Medulla oblongata (tissue), 1 donor: ENCODE data around the gene UBL5.
A peak's percentile ranks its signal among the peaks of the same experiment; 100 is the strongest.
"Not testable (repeated sequence)": the region's sequence is repeated elsewhere in the genome, so short reads cannot be mapped to it uniquely, and the experiment has no call there.

Source experiments
- DNase-seq: peaks from one replicate; pipeline ENCODE4 v3.0.0-alpha.2; 2015; ENCODE audit errors: extremely low spot score

The UBL5 gene

GRCh38 chr19:9811139-9811538 is 16.6 kb upstream of the UBL5 start:
- no peak for DNase-seq

GRCh38 chr19:9818175-9818733 is 9.5 kb upstream of the UBL5 start:
- DNase-seq = no peak

- DNase-seq = peak; percentile 100
These were observed 8.8 kb upstream of the UBL5 start, which contains the start of gene FBXL12 for GRCh38 chr19:9818734-9819595. FBXL12 (minus strand) TSS chr19:9819079; CDS start chr19:9818813, 266 bp downstream.

GRCh38 chr19:9819596-9819909 is 8.2 kb upstream of the UBL5 start:
- DNase-seq = no peak

GRCh38 chr19:9820034-9820433 is 7.7 kb upstream of the UBL5 start:
- DNase-seq = not testable (repeated sequence)

GRCh38 chr19:9823816-9824215 is 3.9 kb upstream of the UBL5 start:
- DNase-seq = no peak

GRCh38 chr19:9828551-9829063 is 889 bp downstream of the UBL5 start:
- DNase-seq = no peak

GRCh38 chr19:9834307-9834725 is 6.6 kb downstream of the UBL5 start:
- DNase-seq = no peak

GRCh38 chr19:9834726-9835506 is 7.2 kb downstream of the UBL5 start, which contains the start of gene PIN1:
PIN1 (plus strand) TSS chr19:9835318; CDS start chr19:9835345, 27 bp downstream.
- DNase-seq = peak; percentile 99

- no peak for DNase-seq
These were observed 7.8 kb downstream of the UBL5 start for GRCh38 chr19:9835507-9835949.

- no peak for DNase-seq
These were observed 8.3 kb downstream of the UBL5 start for GRCh38 chr19:9836021-9836420.

- DNase-seq = no peak
These were observed 10.6 kb downstream of the UBL5 start for GRCh38 chr19:9838324-9838723.

- DNase-seq = no peak
These were observed 11.7 kb downstream of the UBL5 start for GRCh38 chr19:9839415-9839814.

GRCh38 chr19:9842834-9843625 is 15.3 kb downstream of the UBL5 start:
- peak; percentile 44 for DNase-seq

- DNase-seq = not testable (repeated sequence)
These were observed 16.0 kb downstream of the UBL5 start for GRCh38 chr19:9843626-9844273.

- DNase-seq = no peak
These were observed 19.5 kb downstream of the UBL5 start for GRCh38 chr19:9847087-9847671.

- DNase-seq = no peak
These were observed 20.3 kb downstream of the UBL5 start for GRCh38 chr19:9848060-9848459.

- no peak for DNase-seq
These were observed 21.0 kb downstream of the UBL5 start for GRCh38 chr19:9848762-9849161.

- no peak for DNase-seq
These were observed 22.1 kb downstream of the UBL5 start for GRCh38 chr19:9849791-9850190.

- DNase-seq = no peak
These were observed 22.7 kb downstream of the UBL5 start for GRCh38 chr19:9850235-9850959.
